ENCODE data around the gene BRD1. TPM values are rescaled to one million over a fixed set of nuclear protein-coding genes. Genes with fewer than 3 reads are reported as not detected.
A peak's percentile ranks its signal among the peaks of the same experiment; 100 is the strongest.

The BRD1 gene
- total RNA-seq, 2 experiments from 2014 or later: 24.5 to 29.0 TPM

DNA sequence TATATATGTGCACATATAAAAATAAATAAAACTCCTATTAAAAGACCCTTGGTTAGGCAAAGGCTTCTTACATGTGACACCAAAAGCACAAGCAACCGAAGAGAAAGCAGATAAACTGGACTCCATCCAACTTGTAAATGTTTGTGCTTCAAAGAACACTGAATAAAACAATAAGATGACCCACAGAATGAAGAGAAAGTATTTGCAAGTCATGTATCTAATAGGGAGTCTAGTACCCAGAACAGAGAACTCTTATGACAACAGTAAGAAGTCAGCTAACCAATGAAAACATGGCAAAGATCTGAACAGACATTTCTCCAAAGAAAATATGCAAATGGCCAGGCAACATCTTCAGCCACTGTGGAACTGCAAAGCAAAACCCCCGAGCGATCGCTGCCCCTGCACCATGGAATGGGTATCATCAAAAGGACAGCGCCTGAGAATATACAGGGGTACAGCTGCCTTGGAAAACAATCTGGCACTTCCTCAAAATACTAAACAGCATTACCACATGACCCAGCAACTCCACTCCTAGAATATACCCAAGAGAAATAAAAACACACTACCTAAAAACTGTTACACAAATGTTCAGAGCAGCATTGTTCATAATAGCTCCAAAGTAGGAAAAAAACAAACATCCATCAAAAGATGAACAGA, 17.2 kb downstream of the BRD1 start:
- peaks cover 48% of the 10 kb centered on the region for H3K36me3 Mint-ChIP-seq (ENCODE audit: low read depth)
- CTCF ChIA-PET: interaction anchor here (1.3 kb wide), 1 partner anchor 220 kb away, joined by 4 read pairs; no protein-coding TSS in a partner anchor
- H3K9me3 Mint-ChIP-seq: no peaks in the 10 kb centered on the region
- H3K27ac Mint-ChIP-seq: peak overlapping the region; percentile 74
- no peaks in the 10 kb centered on the region for H3K27me3 Mint-ChIP-seq
- peaks cover 77% of the 10 kb centered on the region for H3K4me1 Mint-ChIP-seq (ENCODE audit: low read depth)
- H3K4me3 Mint-ChIP-seq: no peak overlapping the region
- TF ChIP-seq, protein P1, sequence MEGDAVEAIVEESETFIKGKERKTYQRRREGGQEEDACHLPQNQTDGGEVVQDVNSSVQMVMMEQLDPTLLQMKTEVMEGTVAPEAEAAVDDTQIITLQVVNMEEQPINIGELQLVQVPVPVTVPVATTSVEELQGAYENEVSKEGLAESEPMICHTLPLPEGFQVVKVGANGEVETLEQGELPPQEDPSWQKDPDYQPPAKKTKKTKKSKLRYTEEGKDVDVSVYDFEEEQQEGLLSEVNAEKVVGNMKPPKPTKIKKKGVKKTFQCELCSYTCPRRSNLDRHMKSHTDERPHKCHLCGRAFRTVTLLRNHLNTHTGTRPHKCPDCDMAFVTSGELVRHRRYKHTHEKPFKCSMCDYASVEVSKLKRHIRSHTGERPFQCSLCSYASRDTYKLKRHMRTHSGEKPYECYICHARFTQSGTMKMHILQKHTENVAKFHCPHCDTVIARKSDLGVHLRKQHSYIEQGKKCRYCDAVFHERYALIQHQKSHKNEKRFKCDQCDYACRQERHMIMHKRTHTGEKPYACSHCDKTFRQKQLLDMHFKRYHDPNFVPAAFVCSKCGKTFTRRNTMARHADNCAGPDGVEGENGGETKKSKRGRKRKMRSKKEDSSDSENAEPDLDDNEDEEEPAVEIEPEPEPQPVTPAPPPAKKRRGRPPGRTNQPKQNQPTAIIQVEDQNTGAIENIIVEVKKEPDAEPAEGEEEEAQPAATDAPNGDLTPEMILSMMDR (IDR thresholded peaks at IDR 0.05): no peak
- DNase-seq: no peak
- intact Hi-C loops (cut with micrococcal nuclease): no loop called here
- POLR2A ChIA-PET: interaction anchor here (1.3 kb wide), 3 partner anchors 10 to 72 kb away, joined by 3 to 5 read pairs (median 4); no protein-coding TSS in a partner anchor
- no peak for ATAC-seq

DNA sequence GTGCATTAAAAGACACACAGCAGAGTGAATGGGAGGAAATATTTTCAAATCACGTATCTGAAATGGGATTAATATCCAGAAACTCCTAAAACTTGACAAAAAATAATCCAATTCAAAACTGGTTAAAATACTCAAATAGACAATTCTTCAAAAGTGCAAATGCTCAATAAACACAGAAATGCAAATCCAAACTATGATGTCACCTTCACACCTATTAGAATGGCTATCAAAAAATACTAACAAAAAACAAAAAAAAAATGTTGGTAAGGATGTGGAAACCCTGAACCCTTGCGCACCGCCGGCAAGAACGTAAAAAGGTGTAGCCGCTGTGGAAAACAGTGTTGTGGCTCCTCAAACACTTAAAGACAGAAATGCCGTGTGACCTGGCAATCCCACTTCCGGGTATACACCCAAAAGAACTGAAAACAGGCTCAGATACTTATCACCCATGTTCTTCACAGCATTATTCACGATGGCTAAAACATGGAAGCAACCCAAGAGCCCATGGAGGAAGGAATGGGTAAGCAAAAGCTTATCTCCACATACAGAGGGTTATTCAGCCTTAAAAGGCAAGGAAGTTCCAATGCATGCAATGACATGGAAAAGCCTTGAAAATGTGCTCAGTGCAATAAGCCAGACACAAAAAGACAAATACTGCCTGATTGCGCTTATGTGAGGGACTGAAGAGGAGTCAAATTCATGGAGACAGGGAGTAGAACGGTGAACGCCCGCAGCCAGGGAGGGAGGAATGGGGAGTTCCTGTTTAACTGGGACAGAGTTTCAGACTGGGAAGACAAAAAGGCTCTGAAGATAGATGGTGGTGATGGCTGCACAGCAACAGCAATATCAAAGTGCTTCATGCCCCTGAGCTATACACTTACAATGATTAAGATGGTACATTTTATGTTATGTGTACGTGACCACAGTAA, 19.6 kb downstream of the BRD1 start:
- Mint-ChIP-seq H3K36me3 (ENCODE audit: low read depth) (peaks cover 51% of the 10 kb centered on the region), H3K27ac (peak overlapping the region; percentile 73), H3K4me3 (peak overlapping the region; percentile 6), H3K9me3 (no peaks in the 10 kb centered on the region), H3K27me3 (no peaks in the 10 kb centered on the region), H3K4me1 (ENCODE audit: low read depth) (peaks cover 77% of the 10 kb centered on the region)
- POLR2A ChIA-PET: interaction anchor here (0.6 to 1.6 kb wide), 3 partner anchors 44 to 502 kb away, joined by 3 to 5 read pairs (median 3); no protein-coding TSS in a partner anchor
- ATAC-seq: peak; percentile 82
- CTCF ChIA-PET: no interaction called here
- TF ChIP-seq, protein P1 (IDR thresholded peaks at IDR 0.05): no peak
- peak; percentile 72 for DNase-seq
- intact Hi-C loops (cut with micrococcal nuclease): no loop called here

DNA sequence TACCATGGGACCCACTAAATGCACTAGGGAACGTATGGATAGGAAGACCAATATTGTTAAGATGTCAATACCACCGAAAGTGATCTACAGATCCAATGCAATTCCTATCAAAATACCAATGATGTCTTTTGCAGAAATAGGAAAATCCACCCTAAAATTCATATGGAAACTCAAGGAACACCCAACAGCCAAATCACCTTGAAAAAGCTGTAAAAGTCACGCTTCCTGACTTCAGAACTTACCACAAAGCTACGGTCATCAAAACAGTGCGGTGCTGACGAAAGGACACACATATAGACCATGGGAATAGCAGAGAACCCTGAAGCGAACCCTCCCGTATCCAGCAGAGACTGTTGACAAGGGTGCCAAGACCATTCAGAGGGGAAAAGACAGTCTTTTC, 20.5 kb downstream of the BRD1 start:
- ChIA-PET CTCF (no interaction called here), POLR2A (interaction anchor here (1.6 kb wide), 1 partner anchor 45 kb away, joined by 3 read pairs; no protein-coding TSS in a partner anchor)
- Mint-ChIP-seq H3K4me1 (ENCODE audit: low read depth) (peaks cover 75% of the 10 kb centered on the region), H3K27me3 (no peaks in the 10 kb centered on the region), H3K27ac (peak overlapping the region; percentile 73), H3K9me3 (no peaks in the 10 kb centered on the region), H3K36me3 (ENCODE audit: low read depth) (peaks cover 52% of the 10 kb centered on the region), H3K4me3 (no peak overlapping the region)
- TF ChIP-seq, protein P1 (IDR thresholded peaks at IDR 0.05): no peak
- intact Hi-C loops (cut with micrococcal nuclease): no loop called here
- DNase-seq (no peak), ATAC-seq (no peak)

DNA sequence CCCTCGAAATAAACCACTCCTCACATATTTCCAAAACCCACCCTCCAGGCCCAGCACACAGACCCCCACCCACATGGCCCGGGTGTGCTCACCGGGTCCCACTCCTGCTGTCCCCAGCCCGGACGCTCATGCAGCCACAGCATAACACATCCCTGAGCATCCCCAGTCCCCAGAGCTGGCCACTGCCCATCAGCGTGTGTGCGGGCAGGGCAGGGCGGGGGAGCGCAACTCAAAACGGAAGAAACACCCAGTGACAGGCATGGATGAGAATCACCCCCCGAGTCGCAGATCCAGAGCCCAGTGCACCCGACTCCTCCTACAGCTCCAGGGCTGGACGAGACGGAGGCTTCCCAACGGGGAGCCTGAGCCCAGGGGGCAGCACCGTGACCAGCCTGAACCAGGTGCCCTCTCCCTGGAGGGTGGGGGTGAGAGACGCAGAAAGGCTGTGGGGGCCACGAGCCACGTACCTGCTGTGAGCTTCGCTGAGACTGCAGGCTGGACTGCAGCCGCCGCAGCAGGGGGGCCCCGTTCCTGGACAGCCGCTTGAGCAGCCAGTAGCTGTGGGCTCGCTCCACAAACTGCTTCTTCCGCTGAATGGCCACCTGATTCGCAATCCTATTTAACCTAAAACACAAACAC, 23.8 kb downstream of the BRD1 start:
- intact Hi-C loops (cut with micrococcal nuclease): no loop called here

More for the DNA sequence above, 23.8 kb downstream of the BRD1 start:
- ChIA-PET POLR2A (interaction anchor here (0.6 to 1.6 kb wide), 3 partner anchors 9 to 110 kb away, joined by 3 to 5 read pairs (median 3); no protein-coding TSS in a partner anchor), CTCF (no interaction called here)
- H3K4me3 Mint-ChIP-seq: no peak overlapping the region
- ATAC-seq: no peak
- peaks cover 53% of the 10 kb centered on the region for H3K4me1 Mint-ChIP-seq (ENCODE audit: low read depth)
- no peaks in the 10 kb centered on the region for H3K9me3 Mint-ChIP-seq
- H3K27me3 Mint-ChIP-seq: no peaks in the 10 kb centered on the region
- TF ChIP-seq, protein P1 (IDR thresholded peaks at IDR 0.05): no peak
- H3K27ac Mint-ChIP-seq: peak overlapping the region; percentile 30
- H3K36me3 Mint-ChIP-seq (ENCODE audit: low read depth): peaks cover 38% of the 10 kb centered on the region
- no peak for DNase-seq

Measured in activated CD8-positive, alpha-beta T cell treated with anti-CD3 and anti-CD28 coated beads for 36 hours (primary cell).